ENCODE data around the gene CCDC61.

CCDC61 gene

GRCh38 chr19:45967246-45967645 lies 28.0 kb upstream of the CCDC61 start:
- TF ChIP-seq EZH2 (optimal IDR thresholded peaks at IDR 0.05; ENCODE audit: low read depth, low read length) (no peak), CTCF (IDR thresholded peaks at IDR 0.05; ENCODE audit: low read length) (no peak), EZH2phosphoT487 (IDR thresholded peaks at IDR 0.05; ENCODE audit: low read length) (no peak)
- peaks cover 95% of the 10 kb centered on the region for H3K27me3 ChIP-seq (replicated peaks; ENCODE audit: insufficient read depth, low read length)
- no peaks in the 10 kb centered on the region for H3K9me2 ChIP-seq (replicated peaks; ENCODE audit: insufficient read depth, low read length)
- no peak overlapping the region for H3K9ac ChIP-seq (ENCODE audit: low read length)
- H3K9me3 ChIP-seq (replicated peaks; ENCODE audit: insufficient read depth, low read length) = no peaks in the 10 kb centered on the region
- H3F3A ChIP-seq (ENCODE audit: insufficient read depth, low read length) = no peaks in the 10 kb centered on the region
- H3K79me2 ChIP-seq (ENCODE audit: low read length) = no peaks in the 10 kb centered on the region
- no peaks in the 10 kb centered on the region for H3K4me1 ChIP-seq (ENCODE audit: low read length)
- no peak overlapping the region for H2AFZ ChIP-seq (ENCODE audit: low read length)
- DNase-seq = no peak
- H3K36me3 ChIP-seq (replicated peaks; ENCODE audit: insufficient read depth, low read length) = no peaks in the 10 kb centered on the region
- no peaks in the 10 kb centered on the region for H4K20me1 ChIP-seq (ENCODE audit: insufficient read depth, low read length)
- H3K27ac ChIP-seq (ENCODE audit: low read length) = no peak overlapping the region
- no peak overlapping the region for H3K4me3 ChIP-seq (ENCODE audit: low read length)
- no peak overlapping the region for H3K4me2 ChIP-seq (ENCODE audit: low read depth, low read length)

- Histone ChIP-seq H3K27me3 (replicated peaks; ENCODE audit: insufficient read depth, low read length) (peaks cover 88% of the 10 kb centered on the region), H3K79me2 (ENCODE audit: low read length) (no peaks in the 10 kb centered on the region), H3K4me2 (ENCODE audit: low read depth, low read length) (no peak overlapping the region)
Measured at GRCh38 chr19:45968626-45969025, 26.6 kb upstream of the CCDC61 start.

GRCh38 chr19:45969676-45970075 lies 25.6 kb upstream of the CCDC61 start:
- no peak overlapping the region for H3K4me3 ChIP-seq (ENCODE audit: low read length)
- no peaks in the 10 kb centered on the region for H3K9me2 ChIP-seq (replicated peaks; ENCODE audit: insufficient read depth, low read length)
- no peak overlapping the region for H3K27ac ChIP-seq (ENCODE audit: low read length)
- no peaks in the 10 kb centered on the region for H3K4me1 ChIP-seq (ENCODE audit: low read length)
- H3K4me2 ChIP-seq (ENCODE audit: low read depth, low read length) = no peak overlapping the region
- H3K9ac ChIP-seq (ENCODE audit: low read length) = no peak overlapping the region
- H2AFZ ChIP-seq (ENCODE audit: low read length) = no peak overlapping the region
- DNase-seq = no peak
- no peaks in the 10 kb centered on the region for H3K79me2 ChIP-seq (ENCODE audit: low read length)
- H3F3A ChIP-seq (ENCODE audit: insufficient read depth, low read length) = no peaks in the 10 kb centered on the region
- H3K36me3 ChIP-seq (replicated peaks; ENCODE audit: insufficient read depth, low read length) = no peaks in the 10 kb centered on the region
- TF ChIP-seq EZH2 (optimal IDR thresholded peaks at IDR 0.05; ENCODE audit: low read depth, low read length) (no peak), EZH2phosphoT487 (IDR thresholded peaks at IDR 0.05; ENCODE audit: low read length) (no peak), CTCF (IDR thresholded peaks at IDR 0.05; ENCODE audit: low read length) (no peak)
- H3K9me3 ChIP-seq (replicated peaks; ENCODE audit: insufficient read depth, low read length) = no peaks in the 10 kb centered on the region
- H3K27me3 ChIP-seq (replicated peaks; ENCODE audit: insufficient read depth, low read length) = peaks cover 89% of the 10 kb centered on the region
- H4K20me1 ChIP-seq (ENCODE audit: insufficient read depth, low read length) = no peaks in the 10 kb centered on the region

More at GRCh38 chr19:45968626-45969025, 26.6 kb upstream of the CCDC61 start:
- Histone ChIP-seq H3K4me3 (ENCODE audit: low read length) (no peak overlapping the region), H3K27ac (ENCODE audit: low read length) (no peak overlapping the region), H3K4me1 (ENCODE audit: low read length) (no peaks in the 10 kb centered on the region), H3K9me2 (replicated peaks; ENCODE audit: insufficient read depth, low read length) (no peaks in the 10 kb centered on the region), H2AFZ (ENCODE audit: low read length) (no peak overlapping the region), H3K9me3 (replicated peaks; ENCODE audit: insufficient read depth, low read length) (no peaks in the 10 kb centered on the region), H3K36me3 (replicated peaks; ENCODE audit: insufficient read depth, low read length) (no peaks in the 10 kb centered on the region), H3F3A (ENCODE audit: insufficient read depth, low read length) (no peaks in the 10 kb centered on the region), H3K9ac (ENCODE audit: low read length) (no peak overlapping the region), H4K20me1 (ENCODE audit: insufficient read depth, low read length) (no peaks in the 10 kb centered on the region)
- no peak for DNase-seq
- TF ChIP-seq EZH2 (optimal IDR thresholded peaks at IDR 0.05; ENCODE audit: low read depth, low read length) (no peak), EZH2phosphoT487 (IDR thresholded peaks at IDR 0.05; ENCODE audit: low read length) (no peak), CTCF (IDR thresholded peaks at IDR 0.05; ENCODE audit: low read length) (no peak)

Measured in MM.1S (cell line).